ENCODE results near the gene DNM1. TPM values are rescaled to one million over a fixed set of nuclear protein-coding genes. Genes with fewer than 3 reads are reported as not detected.
A peak's percentile ranks its signal among the peaks of the same experiment; 100 is the strongest.

The DNM1 gene
- total and polyA plus RNA-seq, 2 of the 8 experiments (the other 6 are each of a cell fraction or from before 2014, with no cell fraction given): 34.3 to 62.7 TPM

GRCh38 chr9:128203707-128204551, 750 bp downstream of the DNM1 start (continued):
- no peak; a peak in 1 of 4 replicates for TF ChIP-seq SIN3A (conservative IDR thresholded peaks at IDR 0.05 in 1 of 2, IDR thresholded peaks at IDR 0.05 in 1 of 2; ENCODE audit: low read depth in 1 of 2, low read length in 2 of 2)
- no peak for TF ChIP-seq SP2 (IDR thresholded peaks at IDR 0.05; ENCODE audit: low read length)
- TF ChIP-seq SRF (IDR thresholded peaks at IDR 0.05; ENCODE audit: low read depth, low read length): no peak
- no peak; a peak in 1 of 3 replicates for TF ChIP-seq POLR2A (IDR thresholded peaks at IDR 0.05; ENCODE audit: control extremely low read depth in 1 of 2, low read depth in 2 of 2, low read length in 2 of 2)
- no peak for TF ChIP-seq KDM1A (IDR thresholded peaks at IDR 0.05; ENCODE audit: borderline replicate concordance, low read length)
- no peak for TF ChIP-seq NANOG (IDR thresholded peaks at IDR 0.05; ENCODE audit: insufficient read depth, low read depth, low read length, poor library complexity, severe bottlenecking)
- no peak for TF ChIP-seq POLR2AphosphoS5 (IDR thresholded peaks at IDR 0.05; ENCODE audit: low read depth, low read length)
- no peak for TF ChIP-seq BRCA1 (IDR thresholded peaks at IDR 0.05; ENCODE audit: low read depth, low read length)
- no peak for TF ChIP-seq NRF1 (IDR thresholded peaks at IDR 0.05; ENCODE audit: low read depth, low read length)
- no peak for TF ChIP-seq CHD2 (IDR thresholded peaks at IDR 0.05; ENCODE audit: low read length)
- no peak for TF ChIP-seq SAP30 (IDR thresholded peaks at IDR 0.05; ENCODE audit: insufficient read depth, insufficient replicate concordance, low read length)
- TF ChIP-seq GABPA (IDR thresholded peaks at IDR 0.05; ENCODE audit: borderline replicate concordance, insufficient read depth, low read length): no peak
- TF ChIP-seq CBX5 (IDR thresholded peaks at IDR 0.05; ENCODE audit: low read depth, low read length): no peak
- TF ChIP-seq TBP (IDR thresholded peaks at IDR 0.05; ENCODE audit: low read depth, low read length): no peak
- TF ChIP-seq TAF1 (IDR thresholded peaks at IDR 0.05; ENCODE audit: low read depth, low read length): no peak
- TF ChIP-seq, protein P1, sequence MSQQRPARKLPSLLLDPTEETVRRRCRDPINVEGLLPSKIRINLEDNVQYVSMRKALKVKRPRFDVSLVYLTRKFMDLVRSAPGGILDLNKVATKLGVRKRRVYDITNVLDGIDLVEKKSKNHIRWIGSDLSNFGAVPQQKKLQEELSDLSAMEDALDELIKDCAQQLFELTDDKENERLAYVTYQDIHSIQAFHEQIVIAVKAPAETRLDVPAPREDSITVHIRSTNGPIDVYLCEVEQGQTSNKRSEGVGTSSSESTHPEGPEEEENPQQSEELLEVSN (IDR thresholded peaks at IDR 0.05): no peak
- no peak for TF ChIP-seq CEBPB (IDR thresholded peaks at IDR 0.05; ENCODE audit: low read depth, low read length)
- TF ChIP-seq MAFK (IDR thresholded peaks at IDR 0.05; ENCODE audit: low read depth, low read length): no peak
- TF ChIP-seq EGR1 (IDR thresholded peaks at IDR 0.05; ENCODE audit: borderline replicate concordance, low read depth, low read length): no peak
- TF ChIP-seq RXRA (IDR thresholded peaks at IDR 0.05; ENCODE audit: insufficient read depth, low read depth, low read length): no peak
- TF ChIP-seq JUND (IDR thresholded peaks at IDR 0.05; ENCODE audit: low read length): no peak
- no peak for TF ChIP-seq FOSL1 (IDR thresholded peaks at IDR 0.05; ENCODE audit: insufficient read depth, low read depth, low read length)
- TF ChIP-seq RAD21 (IDR thresholded peaks at IDR 0.05 in 1 of 2, conservative IDR thresholded peaks at IDR 0.05 in 1 of 2; ENCODE audit: low read depth in 2 of 2, low read length in 2 of 2): no peak
- peak; percentile 27; the same call in 1 of the 2 replicates for TF ChIP-seq YY1 (IDR thresholded peaks at IDR 0.05; ENCODE audit: low read depth, low read length)
